Fibroblast of gingiva (primary cell): Measurements from ENCODE around the gene DSC3.

Source experiments
- DNase-seq: peaks from one replicate; pipeline ENCODE4 v3.0.0-alpha.2; 2011; ENCODE audit warnings: low read depth

Gene DSC3

GRCh38 chr18:30971338-30971956 is 71.1 kb downstream of the DSC3 start:
- DNase-seq = peak; percentile 6

GRCh38 chr18:30970196-30970816 is 72.2 kb downstream of the DSC3 start:
- no peak for DNase-seq

GRCh38 chr18:30969670-30970170 is 72.8 kb downstream of the DSC3 start:
- DNase-seq = no peak

- no peak for DNase-seq
These were observed 74.8 kb downstream of the DSC3 start for GRCh38 chr18:30967701-30968100.

- DNase-seq = no peak
These were observed 77.3 kb downstream of the DSC3 start for GRCh38 chr18:30965237-30965636.

GRCh38 chr18:30960661-30961060 is 81.9 kb downstream of the DSC3 start:
- no peak for DNase-seq

- no peak for DNase-seq
These were observed 85.5 kb downstream of the DSC3 start for GRCh38 chr18:30957066-30957465.

- DNase-seq = no peak
These were observed 88.3 kb downstream of the DSC3 start for GRCh38 chr18:30954262-30954661.

- DNase-seq = no peak
These were observed 96.8 kb downstream of the DSC3 start for GRCh38 chr18:30945761-30946160.

- DNase-seq = no peak
These were observed 97.6 kb downstream of the DSC3 start for GRCh38 chr18:30944773-30945417.

- DNase-seq = no peak
These were observed 101.5 kb downstream of the DSC3 start for GRCh38 chr18:30940952-30941539.
